Measurements from ENCODE around the gene MYCBPAP.

MYCBPAP gene

DNA sequence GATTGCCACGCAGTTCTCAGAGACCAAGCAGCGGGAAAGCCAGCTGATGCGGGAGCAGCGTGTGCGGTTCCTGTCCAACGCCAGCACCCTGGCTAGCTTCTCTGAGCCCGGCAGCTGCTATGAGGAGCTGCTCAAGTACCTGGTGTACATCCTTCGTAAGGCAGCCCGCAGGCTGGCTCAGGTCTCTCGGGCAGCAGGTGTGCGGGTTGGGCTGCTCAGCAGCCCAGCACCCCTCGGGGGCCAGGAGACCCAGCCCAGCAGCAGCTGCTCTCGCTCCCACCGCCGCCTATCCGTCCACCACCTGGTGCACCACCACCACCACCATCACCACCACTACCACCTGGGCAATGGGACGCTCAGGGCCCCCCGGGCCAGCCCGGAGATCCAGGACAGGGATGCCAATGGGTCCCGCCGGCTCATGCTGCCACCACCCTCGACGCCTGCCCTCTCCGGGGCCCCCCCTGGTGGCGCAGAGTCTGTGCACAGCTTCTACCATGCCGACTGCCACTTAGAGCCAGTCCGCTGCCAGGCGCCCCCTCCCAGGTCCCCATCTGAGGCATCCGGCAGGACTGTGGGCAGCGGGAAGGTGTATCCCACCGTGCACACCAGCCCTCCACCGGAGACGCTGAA is 67.5 kb downstream of the MYCBPAP start:
- DNase-seq: no peak

DNA sequence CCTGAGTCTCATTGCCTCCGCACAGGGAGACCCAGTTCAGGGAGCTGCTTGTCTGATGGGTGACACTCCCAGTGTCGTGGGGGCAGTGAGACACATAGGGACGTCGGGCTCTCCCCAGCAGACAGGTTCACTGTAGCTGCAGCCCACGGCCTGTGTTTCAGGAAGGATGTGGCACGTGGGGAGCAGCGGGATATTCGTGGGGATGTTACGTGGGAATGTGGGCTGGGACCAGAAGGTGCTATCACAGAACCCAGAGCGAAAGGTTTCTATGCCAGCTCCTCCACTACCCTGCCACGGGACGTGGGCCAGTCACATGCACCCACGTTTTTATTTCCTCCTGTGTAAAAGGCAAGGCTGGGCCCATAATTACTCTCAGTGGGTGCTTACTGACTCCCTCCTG is 68.6 kb downstream of the MYCBPAP start:
- DNase-seq: no peak

DNA sequence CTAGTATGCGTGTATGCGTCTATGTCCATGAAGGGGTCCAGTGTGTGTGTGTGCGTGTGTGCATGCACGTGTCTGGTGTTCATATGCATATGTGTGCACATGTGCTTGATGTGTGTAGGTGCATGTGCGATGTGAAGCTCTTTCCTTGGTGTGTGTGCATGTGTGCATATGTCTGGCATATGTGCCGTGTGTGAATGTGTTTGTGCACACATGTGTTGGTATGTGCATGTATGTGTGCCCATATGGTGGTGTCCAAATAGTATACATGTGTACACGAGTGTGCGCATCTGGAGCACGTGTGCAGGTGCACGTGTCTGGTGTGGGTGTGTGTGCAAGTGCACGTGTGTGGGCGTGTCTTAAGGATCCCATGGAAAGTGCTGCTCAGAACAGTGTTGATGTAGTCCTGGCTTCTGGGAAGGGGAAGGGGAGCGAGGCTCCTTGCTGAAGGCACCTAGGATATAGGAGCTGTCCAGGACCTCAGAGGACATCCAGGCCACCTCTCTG is 69.3 kb downstream of the MYCBPAP start:
- DNase-seq: no peak

DNA sequence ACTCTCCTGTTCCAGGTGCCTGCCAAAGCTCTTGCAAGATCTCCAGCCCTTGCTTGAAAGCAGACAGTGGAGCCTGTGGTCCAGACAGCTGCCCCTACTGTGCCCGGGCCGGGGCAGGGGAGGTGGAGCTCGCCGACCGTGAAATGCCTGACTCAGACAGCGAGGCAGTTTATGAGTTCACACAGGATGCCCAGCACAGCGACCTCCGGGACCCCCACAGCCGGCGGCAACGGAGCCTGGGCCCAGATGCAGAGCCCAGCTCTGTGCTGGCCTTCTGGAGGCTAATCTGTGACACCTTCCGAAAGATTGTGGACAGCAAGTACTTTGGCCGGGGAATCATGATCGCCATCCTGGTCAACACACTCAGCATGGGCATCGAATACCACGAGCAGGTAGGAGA is 69.9 kb downstream of the MYCBPAP start:
- DNase-seq: no peak

DNA sequence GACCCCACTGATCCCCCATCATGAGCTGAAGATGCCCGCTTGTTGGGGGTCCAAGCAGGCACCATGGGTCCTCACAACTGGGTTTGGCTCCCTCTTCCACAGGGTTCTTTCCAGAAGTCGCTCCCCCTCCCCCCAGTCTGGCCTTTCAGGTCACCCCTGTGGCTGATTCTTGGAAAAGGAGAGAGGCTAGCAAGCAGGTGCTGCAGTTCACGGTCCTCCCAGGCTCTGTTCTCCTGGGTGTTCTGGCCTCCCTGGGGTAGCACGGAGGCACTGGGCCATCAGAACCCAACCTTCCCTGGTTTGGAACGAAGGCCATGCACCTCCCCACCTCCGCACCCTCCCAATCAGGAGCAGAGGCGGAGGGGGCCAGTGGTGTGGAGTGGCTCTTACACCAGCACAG is 71.2 kb downstream of the MYCBPAP start:
- DNase-seq: no peak

DNA sequence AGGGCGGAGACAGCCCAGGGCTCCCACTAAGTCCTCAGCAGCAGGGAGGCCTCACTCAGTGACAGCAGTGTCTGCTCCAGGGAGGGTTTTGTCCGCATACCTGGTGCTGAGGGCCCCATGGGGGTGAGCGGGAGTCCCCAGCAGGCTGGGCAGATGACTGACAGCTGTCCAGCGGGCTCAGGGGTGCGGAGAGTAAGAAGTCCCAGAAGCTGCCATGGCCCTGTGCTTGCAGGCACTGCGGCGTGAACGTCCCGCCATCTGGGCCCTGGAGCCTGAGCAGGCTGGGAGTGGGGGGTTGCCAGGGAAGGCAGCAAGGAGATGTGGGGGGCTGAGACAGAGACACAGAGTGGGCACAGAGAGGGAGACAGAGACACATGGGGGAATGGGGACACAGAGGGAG is 72.4 kb downstream of the MYCBPAP start:
- DNase-seq: no peak

Data from stimulated activated CD8-positive, alpha-beta memory T cell treated with anti-CD3 and anti-CD28 coated beads, Interleukin-4, amount 100 ng/mL, for 48 hours (primary cell).